Neural cell (in vitro differentiated cells): ENCODE measurements around the gene EMILIN2.

Source experiments
- CTCF ChIP-seq: fragments of 450-650 bp; IDR thresholded peaks from 2 replicates; pipeline ENCODE4 v1.5.1; 2014; ENCODE audit warnings: antibody characterized with exemption, mild to moderate bottlenecking, moderate library complexity; ENCODE audit not compliant: poor library complexity, severe bottlenecking
- EZH2 ChIP-seq: fragments of 200-600, 300-800 bp; shearing (Covaris generic), sonication (generic); IDR thresholded peaks from 2 replicates; pipeline ENCODE4 v1.6.1; 2014; ENCODE audit warnings: antibody characterized with exemption, low read length, borderline replicate concordance, mild to moderate bottlenecking; ENCODE audit not compliant: insufficient read depth, poor library complexity, severe bottlenecking
- MXI1 ChIP-seq: fragments of 450-650 bp; conservative IDR thresholded peaks from 2 replicates; pipeline ENCODE4 v1.6.1; 2014; ENCODE audit warnings: antibody characterized with exemption, mild to moderate bottlenecking; ENCODE audit not compliant: poor library complexity, severe bottlenecking
- POLR2AphosphoS5 ChIP-seq: IDR thresholded peaks from 2 replicates; pipeline ENCODE4 v1.6.1; 2012
- RAD21 ChIP-seq: fragments of 450-650 bp; conservative IDR thresholded peaks from 2 replicates; pipeline ENCODE4 v1.6.1; 2014; ENCODE audit warnings: antibody characterized with exemption, mild to moderate bottlenecking, moderate library complexity
- SMC3 ChIP-seq: fragments of 450-650 bp; conservative IDR thresholded peaks from 2 replicates; pipeline ENCODE4 v1.6.1; 2014; ENCODE audit warnings: antibody characterized with exemption, mild to moderate bottlenecking, moderate library complexity; ENCODE audit not compliant: poor library complexity
- TAF1 ChIP-seq: IDR thresholded peaks from 2 replicates; pipeline ENCODE4 v1.6.1; 2012; ENCODE audit warnings: low read depth

GRCh38 chr18:2847317-2848246 is 776 bp downstream of the EMILIN2 start:
- TF ChIP-seq POLR2AphosphoS5 (no peak), CTCF (no peak), RAD21 (no peak), SMC3 (no peak), MXI1 (no peak), EZH2 (peak; percentile 80), TAF1 (no peak)
